ENCODE measurements around the gene PTPN1.
A peak's percentile ranks its signal among the peaks of the same experiment; 100 is the strongest.

The PTPN1 gene

GRCh38 chr20:50509923-50510705, at the start of gene PTPN1:
Gene PTPN1, plus strand, starts transcription at chr20:50510383. Its CDS starts 145 bp downstream, at chr20:50510528.
- H3K4me3 ChIP-seq (replicated peaks in 1 of 2; ENCODE audit: low read depth in 2 of 2, low read length in 2 of 2) = peak within 1 kb of the TSS; percentile 98 to 99
- DNase-seq (ENCODE audit: low read depth in 2 of 2) = peak; percentile 99
- TF ChIP-seq CTCF (IDR thresholded peaks at IDR 0.05; ENCODE audit: low read depth, low read length) = peak; percentile 29

DNA sequence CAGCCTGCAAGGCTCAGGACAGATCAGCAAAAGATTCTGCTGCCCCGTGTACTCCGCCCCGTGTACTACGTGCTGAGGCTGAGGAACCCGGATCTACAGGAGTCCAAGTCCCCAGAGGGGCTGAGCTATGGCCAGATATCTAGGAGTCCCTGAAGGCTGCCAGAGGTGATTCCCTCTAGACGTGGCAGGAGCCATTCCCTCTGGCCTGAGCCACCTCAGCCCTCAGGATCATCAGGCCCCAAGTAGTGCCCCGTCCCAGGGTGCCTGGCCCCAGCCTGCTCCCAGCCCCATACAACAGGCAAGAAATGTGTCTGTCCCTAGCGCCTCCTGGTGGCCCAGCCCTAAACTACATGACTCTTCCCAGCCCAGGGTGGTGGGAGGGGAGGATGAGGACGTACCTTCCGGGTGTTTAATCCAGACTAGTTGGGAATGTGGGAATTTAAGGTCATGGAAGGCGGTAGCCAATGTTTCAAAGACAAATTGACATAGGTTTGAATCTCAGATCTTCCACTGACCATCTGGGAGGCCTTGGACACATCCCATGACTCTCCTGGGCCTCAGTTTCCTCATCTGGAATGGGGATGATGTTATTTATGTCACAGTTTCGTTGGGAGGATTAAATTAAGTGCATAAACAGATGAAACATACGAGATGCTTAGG, 49.4 kb upstream of the PTPN1 start:
- TF ChIP-seq CTCF (IDR thresholded peaks at IDR 0.05; ENCODE audit: low read depth, low read length) = peak; percentile 93
- peak; percentile 88 to 89 for DNase-seq (ENCODE audit: low read depth in 2 of 2)
- no peak overlapping the region for H3K4me3 ChIP-seq (replicated peaks in 1 of 2; ENCODE audit: low read depth in 2 of 2, low read length in 2 of 2)

- TF ChIP-seq CTCF (IDR thresholded peaks at IDR 0.05; ENCODE audit: low read depth, low read length) = no peak
- DNase-seq (ENCODE audit: low read depth in 2 of 2) = peak; percentile 33 to 60
- no peak overlapping the region for H3K4me3 ChIP-seq (replicated peaks in 1 of 2; ENCODE audit: low read depth in 2 of 2, low read length in 2 of 2)
Measured at GRCh38 chr20:50462093-50462690, 48.0 kb upstream of the PTPN1 start.

- TF ChIP-seq CTCF (IDR thresholded peaks at IDR 0.05; ENCODE audit: low read depth, low read length) = peak; percentile 69
- H3K4me3 ChIP-seq (replicated peaks in 1 of 2; ENCODE audit: low read depth in 2 of 2, low read length in 2 of 2) = no peak overlapping the region
- DNase-seq (ENCODE audit: low read depth in 2 of 2) = peak; percentile 73
Measured at GRCh38 chr20:50464026-50464724, 46.0 kb upstream of the PTPN1 start.

DNA sequence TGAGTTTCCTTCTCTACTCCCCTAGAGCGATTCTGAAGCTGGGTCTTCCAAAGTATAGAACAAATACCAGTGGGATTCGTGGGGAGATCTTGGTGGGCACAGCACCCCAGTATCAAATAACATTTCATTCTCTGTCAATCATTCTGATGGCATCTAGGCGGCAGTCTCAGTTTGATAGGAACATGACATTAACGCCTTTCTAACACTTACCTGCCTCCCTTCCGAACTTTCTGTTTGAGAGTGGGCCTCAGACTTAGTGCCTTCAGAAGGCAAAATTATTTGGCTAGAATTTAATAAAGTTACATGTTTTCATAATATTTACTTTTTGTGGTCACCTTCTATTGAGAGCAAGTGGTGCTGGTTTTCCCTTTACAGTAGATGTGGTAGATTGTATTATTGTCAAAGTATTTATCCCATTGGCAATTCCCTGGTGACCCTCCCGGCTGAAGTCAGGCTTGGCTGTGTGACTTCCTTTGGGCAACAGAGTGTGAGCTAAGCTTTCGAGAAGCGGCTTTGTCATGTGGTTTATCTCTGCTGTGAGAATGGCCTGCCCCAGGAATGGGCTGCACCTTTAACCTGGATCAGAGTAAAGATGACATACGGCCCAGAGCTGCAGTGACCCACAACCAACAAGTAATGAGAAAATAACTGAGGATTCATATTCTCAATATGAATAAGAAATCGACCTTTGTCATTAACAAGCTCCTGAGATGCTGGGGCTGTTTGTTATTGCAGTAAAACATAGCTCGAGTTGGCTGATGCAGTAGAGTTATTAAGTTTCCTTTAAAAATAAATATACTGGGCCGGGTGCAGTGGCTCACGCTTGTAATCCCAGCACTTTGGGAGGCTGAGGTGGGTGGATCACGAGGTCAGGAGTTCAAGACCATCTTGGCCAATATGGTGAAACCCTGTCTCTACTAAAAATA, 45.2 kb upstream of the PTPN1 start:
- TF ChIP-seq CTCF (IDR thresholded peaks at IDR 0.05; ENCODE audit: low read depth, low read length) = no peak
- no peak overlapping the region for H3K4me3 ChIP-seq (replicated peaks in 1 of 2; ENCODE audit: low read depth in 2 of 2, low read length in 2 of 2)
- no peak for DNase-seq (ENCODE audit: low read depth in 2 of 2)

GRCh38 chr20:50467174-50467573, 43.0 kb upstream of the PTPN1 start:
- TF ChIP-seq CTCF (IDR thresholded peaks at IDR 0.05; ENCODE audit: low read depth, low read length) = no peak
- no peak overlapping the region for H3K4me3 ChIP-seq (replicated peaks in 1 of 2; ENCODE audit: low read depth in 2 of 2, low read length in 2 of 2)
- DNase-seq (ENCODE audit: low read depth in 2 of 2) = no peak
